SK-N-SH treated with all-trans-retinoic acid at 6 μM for 48 hours (cell line): Measurements from ENCODE around the gene ARAP2.

ENCODE experiments used
- ARNTL ChIP-seq: fragments of 450-650 bp; formaldehyde crosslinking; IDR thresholded peaks from 2 replicates; pipeline ENCODE4 v1.5.0; 2020; ENCODE audit warnings: low read depth, mild to moderate bottlenecking, moderate library complexity, borderline replicate concordance
- BACH2 ChIP-seq: fragments of 250-450 bp; sonication (Bioruptor Pico); IDR thresholded peaks from 2 replicates; pipeline ENCODE4 v1.9.0; 2021; ENCODE audit warnings: mild to moderate bottlenecking, borderline replicate concordance
- CSDC2 ChIP-seq: fragments of 250-450 bp; sonication (Bioruptor Pico); IDR thresholded peaks from 2 replicates; pipeline ENCODE4 v1.5.0; 2020; ENCODE audit warnings: mild to moderate bottlenecking, moderate library complexity
- GLIS3 ChIP-seq: fragments of 250-450 bp; sonication (Bioruptor Pico); IDR thresholded peaks from 2 replicates; pipeline ENCODE4 v1.5.0; 2020; ENCODE audit warnings: mild to moderate bottlenecking, moderate library complexity
- PATZ1 ChIP-seq: fragments of 250-450 bp; sonication (Bioruptor Pico); IDR thresholded peaks from 2 replicates; pipeline ENCODE4 v1.8.0; 2020; ENCODE audit warnings: mild to moderate bottlenecking, moderate library complexity, borderline replicate concordance
- RARB ChIP-seq: fragments of 250-450 bp; sonication (Bioruptor Pico); IDR thresholded peaks from 2 replicates; pipeline ENCODE4 v1.8.0; 2021; ENCODE audit warnings: mild to moderate bottlenecking, moderate library complexity
- TCF4 ChIP-seq: fragments of 250-450 bp; sonication (Bioruptor Pico); IDR thresholded peaks from 2 replicates; pipeline ENCODE4 v1.8.0; 2021; ENCODE audit warnings: mild to moderate bottlenecking, moderate library complexity, borderline replicate concordance
- ZFP3 ChIP-seq: fragments of 250-450 bp; sonication (Bioruptor Pico); IDR thresholded peaks from 2 replicates; pipeline ENCODE4 v1.5.0; 2020; ENCODE audit warnings: mild to moderate bottlenecking, moderate library complexity
- ZNF565 ChIP-seq: fragments of 450-650 bp; formaldehyde crosslinking; conservative IDR thresholded peaks from 2 replicates; pipeline ENCODE4 v1.5.0; 2020; ENCODE audit warnings: low read depth, mild to moderate bottlenecking, moderate library complexity
- TF ChIP-seq, protein P1 (sequence below): fragments of 250-450 bp; sonication (Bioruptor Pico); IDR thresholded peaks from 2 replicates; pipeline ENCODE4 v1.5.1; 2021; ENCODE audit warnings: mild to moderate bottlenecking, moderate library complexity

GRCh38 chr4:36249610-36250009 is 5.3 kb upstream of the ARAP2 start:
- TF ChIP-seq GLIS3 (CRISPR knock-in tag): no peak
- TF ChIP-seq, protein P1, sequence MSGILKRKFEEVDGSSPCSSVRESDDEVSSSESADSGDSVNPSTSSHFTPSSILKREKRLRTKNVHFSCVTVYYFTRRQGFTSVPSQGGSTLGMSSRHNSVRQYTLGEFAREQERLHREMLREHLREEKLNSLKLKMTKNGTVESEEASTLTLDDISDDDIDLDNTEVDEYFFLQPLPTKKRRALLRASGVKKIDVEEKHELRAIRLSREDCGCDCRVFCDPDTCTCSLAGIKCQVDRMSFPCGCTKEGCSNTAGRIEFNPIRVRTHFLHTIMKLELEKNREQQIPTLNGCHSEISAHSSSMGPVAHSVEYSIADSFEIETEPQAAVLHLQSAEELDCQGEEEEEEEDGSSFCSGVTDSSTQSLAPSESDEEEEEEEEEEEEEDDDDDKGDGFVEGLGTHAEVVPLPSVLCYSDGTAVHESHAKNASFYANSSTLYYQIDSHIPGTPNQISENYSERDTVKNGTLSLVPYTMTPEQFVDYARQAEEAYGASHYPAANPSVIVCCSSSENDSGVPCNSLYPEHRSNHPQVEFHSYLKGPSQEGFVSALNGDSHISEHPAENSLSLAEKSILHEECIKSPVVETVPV (CRISPR knock-in tag): no peak
- TF ChIP-seq TCF4 (CRISPR knock-in tag): no peak
- TF ChIP-seq ZFP3 (CRISPR knock-in tag): no peak
- no peak for TF ChIP-seq CSDC2 (CRISPR knock-in tag)
- no peak for TF ChIP-seq ZNF565
- TF ChIP-seq PATZ1 (CRISPR knock-in tag): no peak
- no peak for TF ChIP-seq ARNTL
- TF ChIP-seq BACH2 (CRISPR knock-in tag): no peak
- no peak for TF ChIP-seq RARB (CRISPR knock-in tag)
